GM19372 (cell line): ENCODE results near the gene GTF2A1L.
"Not testable (repeated sequence)": the region's sequence is repeated elsewhere in the genome, so short reads cannot be mapped to it uniquely, and the experiment has no call there.

ENCODE experiments used
- ATAC-seq: cut with Tn5 transposase; IDR thresholded peaks from one replicate; pipeline ENCODE4 v1.9.1; 2021; ENCODE audit warnings: mild to moderate bottlenecking, low read depth, moderate library complexity; ENCODE audit not compliant: unreplicated experiment

The GTF2A1L gene

GRCh38 chr2:48617618-48618017, at the start of gene GTF2A1L:
Gene GTF2A1L, plus strand, starts transcription at chr2:48617856. Its CDS starts 19 bp downstream, at chr2:48617875.
- no peak for ATAC-seq

- no peak for ATAC-seq
Observed at GRCh38 chr2:48568547-48568946, 49.1 kb upstream of the GTF2A1L start.

GRCh38 chr2:48569433-48569832, 48.2 kb upstream of the GTF2A1L start:
- ATAC-seq = no peak

GRCh38 chr2:48572816-48573215, 44.8 kb upstream of the GTF2A1L start:
- ATAC-seq = no peak

GRCh38 chr2:48574353-48575287, 43.0 kb upstream of the GTF2A1L start:
- no peak for ATAC-seq

GRCh38 chr2:48578313-48578712, 39.3 kb upstream of the GTF2A1L start:
- ATAC-seq = no peak

- no peak for ATAC-seq
Observed at GRCh38 chr2:48583961-48584360, 33.7 kb upstream of the GTF2A1L start.

- ATAC-seq = no peak
Observed at GRCh38 chr2:48584551-48584950, 33.1 kb upstream of the GTF2A1L start.

GRCh38 chr2:48586433-48586832, 31.2 kb upstream of the GTF2A1L start:
- no peak for ATAC-seq

GRCh38 chr2:48587560-48587959, 30.1 kb upstream of the GTF2A1L start:
- ATAC-seq = no peak

GRCh38 chr2:48587961-48588360, 29.7 kb upstream of the GTF2A1L start:
- ATAC-seq = no peak

- no peak for ATAC-seq
Observed at GRCh38 chr2:48588745-48589144, 28.9 kb upstream of the GTF2A1L start.

- no peak for ATAC-seq
Observed at GRCh38 chr2:48589170-48589767, 28.4 kb upstream of the GTF2A1L start.

GRCh38 chr2:48590017-48590416, 27.6 kb upstream of the GTF2A1L start:
- ATAC-seq = no peak

- ATAC-seq = no peak
Observed at GRCh38 chr2:48592067-48592466, 25.6 kb upstream of the GTF2A1L start.

- ATAC-seq = not testable (repeated sequence)
Observed at GRCh38 chr2:48596751-48597150, 20.9 kb upstream of the GTF2A1L start.

GRCh38 chr2:48597492-48597891, 20.2 kb upstream of the GTF2A1L start:
- no peak for ATAC-seq

GRCh38 chr2:48600204-48600813, 17.3 kb upstream of the GTF2A1L start:
- no peak for ATAC-seq

- ATAC-seq = no peak
Observed at GRCh38 chr2:48600917-48601316, 16.7 kb upstream of the GTF2A1L start.

- ATAC-seq = peak; percentile 63
Observed at GRCh38 chr2:48601349-48601748, 16.3 kb upstream of the GTF2A1L start.

GRCh38 chr2:48605482-48606175, 12.0 kb upstream of the GTF2A1L start:
- no peak for ATAC-seq
